Regular cardiac myocyte (primary cell): ENCODE measurements around the gene NPAS3. TPM values are rescaled to one million over a fixed set of nuclear protein-coding genes. Genes with fewer than 3 reads are reported as not detected.

Experiments
- total RNA-seq: library from RNA; depleted of rRNA; stranded (reverse); fragments of >200 nt; gene quantifications from 2 replicates; pipeline ENCODE4 v1.2.3, GENCODE V29; 2014

NPAS3 gene
- total RNA-seq = under 0.01 and 0.85 TPM in 2 replicates

DNA sequence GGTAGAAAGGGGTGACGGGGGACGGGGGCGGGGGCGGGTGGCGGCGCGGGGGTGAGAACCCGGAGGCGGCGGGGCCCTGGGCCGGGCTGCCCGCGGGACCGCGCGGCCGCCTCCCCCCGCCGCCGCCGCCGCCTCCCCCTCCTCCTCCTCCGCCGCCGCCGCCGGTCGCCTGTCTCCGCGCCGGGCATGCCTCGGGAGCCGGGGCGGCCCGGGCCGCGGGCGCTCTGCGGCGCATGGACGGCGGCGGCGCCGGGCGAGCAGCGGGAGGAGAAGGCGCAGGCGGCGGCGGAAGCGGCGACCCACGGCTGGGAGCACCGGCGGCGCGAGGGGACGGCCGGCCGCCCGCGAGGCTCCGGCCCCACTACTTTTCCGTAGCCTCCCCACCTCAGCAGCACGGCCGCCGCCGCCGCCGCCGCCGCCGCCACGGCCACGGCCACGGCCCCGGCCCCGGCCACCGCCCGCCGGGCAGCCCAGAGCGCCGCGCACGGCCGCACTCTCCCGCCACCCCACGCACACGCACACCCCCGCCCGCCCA, at the start of gene NPAS3:
TSS of gene NPAS3 (plus strand) at position 161 of the 535 bp plus-strand sequence.

